Psoas muscle (tissue), 8 donors: ENCODE measurements around the gene TSACC. TPM values are rescaled to one million over a fixed set of nuclear protein-coding genes. Genes with fewer than 3 reads are reported as not detected.

Experiments used
- ATAC-seq, 4 donors: fragments of 200-7000 bp; cut with Tn5 transposase; one replicate each; pipeline ENCODE4 v1.9.1; 2020; ENCODE audit warnings: moderate library complexity in 3 of 4, mild to moderate bottlenecking in 2 of 4
- DNase-seq, 2 donors: peaks; one replicate each; pipeline ENCODE4 v3.0.0-alpha.2; 2020
- H3K27ac ChIP-seq: fragments of 200-600 bp; one replicate; pipeline ENCODE4 v1.8.0; 2022
- H3K27me3 ChIP-seq, 3 donors: fragments of 200-600 bp in 1 of 3; one replicate each; pipeline versions ENCODE4 v1.6.1 to v1.8.0; 2013 to 2022; ENCODE audit warnings: low read length in 2 of 3, mild to moderate bottlenecking in 2 of 3, moderate library complexity in 1 of 3; ENCODE audit not compliant: insufficient read depth in 3 of 3
- H3K36me3 ChIP-seq, 2 donors: fragments of 200-600 bp in 1 of 2; one replicate each; pipeline versions ENCODE4 v1.6.1 to v1.8.0; 2013 to 2022; ENCODE audit warnings: low read depth in 1 of 2, mild to moderate bottlenecking in 1 of 2, moderate library complexity in 1 of 2; ENCODE audit not compliant: insufficient read depth in 1 of 2
- H3K4me1 ChIP-seq: fragments of 200-600 bp; one replicate; pipeline ENCODE4 v1.8.0; 2022
- H3K4me3 ChIP-seq: fragments of 200-600 bp; one replicate; pipeline ENCODE4 v1.8.0; 2022; ENCODE audit warnings: mild to moderate bottlenecking
- H3K9me3 ChIP-seq: fragments of 200-600 bp; one replicate; pipeline ENCODE4 v1.8.0; 2022
- WGBS, 3 donors: extraction: QIAGEN DNeasy Blood & Tissue Kit; methylation state at CpG; one replicate each; pipeline versions ENCODE4 v1.1.6 to v1.1.7; 2013; 5-methylcytosine and 5-hydroxymethylcytosine counted together
- intact Hi-C, 2 donors: fragments of 100-400 bp; cut with DNase I; formaldehyde crosslinking; loops; one replicate each; pipeline versions ENCODE4 v1.11.0 to v1.14.2; 2022
- polyA plus RNA-seq, 3 donors: library from polyadenylated mRNA; stranded (reverse); fragments of 200-250 nt; gene quantifications; one replicate each; pipeline ENCODE4 v1.2.3, GENCODE V29; 2013
- total RNA-seq, 4 donors: library from RNA; stranded (reverse); fragmentation: NEBNext Ultra II Directional in 2 of 4; extraction: Animal tissue kit (Norgen Biotek cat#: 25700) in 2 of 4; gene quantifications; one replicate each; pipeline versions ENCODE4 v1.2.1 to v1.2.4, GENCODE V29; 2021 to 2023
- TF ChIP-seq, protein P1 (sequence below): fragments of 200-600 bp; IDR thresholded peaks from one replicate; pipeline ENCODE4 v1.8.0; 2022; ENCODE audit warnings: antibody characterized with exemption
- donor health status: healthy with polysubstance abuse.
- donor health status: DM: no; HTN: no; CAD: no; lungs with moderate emphysema.
- donor health status: Bipolar disorder and iron deficiency.
- donor health status: healthy.
- donor health status: DM: yes; HTN: yes; CAD: no.
- donor health status: DM: no; HTN: no; CAD: no.
- donor health status: DM: no; HTN: no; CAD: no.
- donor health status: DM: yes; HTN: yes; CAD: no.

TSACC gene
- total and polyA plus RNA-seq, 7 donors = 0.30 to 1.7 (median 0.84) TPM

DNA sequence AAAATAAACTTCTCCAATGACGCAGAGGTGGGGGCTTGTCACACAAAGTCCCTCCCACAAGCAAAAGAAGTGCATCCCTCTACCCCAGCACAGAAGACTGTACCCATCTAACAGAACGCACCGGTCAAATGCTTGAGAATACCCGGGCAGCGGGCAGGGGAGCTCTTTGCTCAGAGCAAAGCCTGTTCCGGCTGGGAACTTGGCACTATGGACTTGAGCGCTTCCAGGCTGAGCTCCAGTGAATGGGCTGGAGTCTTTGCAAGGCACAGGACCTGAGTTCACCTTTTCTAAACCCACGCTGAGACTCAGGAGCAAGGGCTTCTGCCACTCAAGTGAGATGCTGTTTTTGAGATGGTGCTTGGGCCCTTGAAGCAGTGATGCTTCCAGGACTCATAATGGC is 51.0 kb downstream of the TSACC start:
- H3K4me1 ChIP-seq = no peaks in the 10 kb centered on the region
- H3K4me3 ChIP-seq = no peak overlapping the region
- H3K27ac ChIP-seq = no peak overlapping the region
- TF ChIP-seq, protein P1, sequence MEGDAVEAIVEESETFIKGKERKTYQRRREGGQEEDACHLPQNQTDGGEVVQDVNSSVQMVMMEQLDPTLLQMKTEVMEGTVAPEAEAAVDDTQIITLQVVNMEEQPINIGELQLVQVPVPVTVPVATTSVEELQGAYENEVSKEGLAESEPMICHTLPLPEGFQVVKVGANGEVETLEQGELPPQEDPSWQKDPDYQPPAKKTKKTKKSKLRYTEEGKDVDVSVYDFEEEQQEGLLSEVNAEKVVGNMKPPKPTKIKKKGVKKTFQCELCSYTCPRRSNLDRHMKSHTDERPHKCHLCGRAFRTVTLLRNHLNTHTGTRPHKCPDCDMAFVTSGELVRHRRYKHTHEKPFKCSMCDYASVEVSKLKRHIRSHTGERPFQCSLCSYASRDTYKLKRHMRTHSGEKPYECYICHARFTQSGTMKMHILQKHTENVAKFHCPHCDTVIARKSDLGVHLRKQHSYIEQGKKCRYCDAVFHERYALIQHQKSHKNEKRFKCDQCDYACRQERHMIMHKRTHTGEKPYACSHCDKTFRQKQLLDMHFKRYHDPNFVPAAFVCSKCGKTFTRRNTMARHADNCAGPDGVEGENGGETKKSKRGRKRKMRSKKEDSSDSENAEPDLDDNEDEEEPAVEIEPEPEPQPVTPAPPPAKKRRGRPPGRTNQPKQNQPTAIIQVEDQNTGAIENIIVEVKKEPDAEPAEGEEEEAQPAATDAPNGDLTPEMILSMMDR = no peak
- H3K9me3 ChIP-seq = no peaks in the 10 kb centered on the region
- H3K27me3 ChIP-seq = peaks cover 0 to 40% (median 6%) of the 10 kb centered on the region in 3 donors
- WGBS, 3 donors = 94 to 97% (median 96%) methylated on average over 8 of the region's 8 CpGs
- no peaks in the 10 kb centered on the region for H3K36me3 ChIP-seq
- no peak for DNase-seq
- no peak for ATAC-seq
- intact Hi-C loops = loop anchor here in 1 of 2 donors (5.0 kb wide), 1 partner anchor 218 kb away; no protein-coding TSS in a partner anchor

- Histone ChIP-seq H3K36me3 (no peaks in the 10 kb centered on the region), H3K4me3 (no peak overlapping the region), H3K9me3 (no peaks in the 10 kb centered on the region), H3K4me1 (no peaks in the 10 kb centered on the region), H3K27me3 (peaks cover 0 to 39% (median 6%) of the 10 kb centered on the region in 3 donors), H3K27ac (no peak overlapping the region)
- DNase-seq = no peak
- no peak for ATAC-seq
- intact Hi-C loops = no loop called here
- TF ChIP-seq, protein P1 = no peak
- WGBS, 3 donors = 60 to 64% (median 61%) methylated on average over 20 of the region's 20 CpGs
Measured at GRCh38 chr1:156390469-156391365, 52.4 kb downstream of the TSACC start.

DNA sequence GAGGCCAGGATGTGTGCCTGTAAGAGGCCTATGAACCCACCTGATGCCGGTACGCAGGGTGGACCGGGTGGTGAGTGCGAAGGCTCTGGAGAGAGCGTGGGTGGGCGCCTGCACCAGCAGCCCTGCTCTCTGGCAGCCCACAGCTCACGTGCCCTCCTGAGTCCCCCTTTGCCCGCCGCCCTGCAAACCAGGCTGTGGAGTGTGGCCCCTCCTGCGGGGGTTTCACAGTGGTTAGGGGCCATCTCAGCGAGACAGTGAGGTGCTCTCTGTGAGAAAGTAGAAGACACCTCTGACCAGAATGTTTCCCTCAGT is 53.0 kb downstream of the TSACC start:
- Histone ChIP-seq H3K27me3 (peaks cover 0 to 33% (median 6%) of the 10 kb centered on the region in 3 donors), H3K9me3 (no peaks in the 10 kb centered on the region), H3K36me3 (no peaks in the 10 kb centered on the region), H3K4me3 (no peak overlapping the region), H3K4me1 (no peaks in the 10 kb centered on the region), H3K27ac (no peak overlapping the region)
- intact Hi-C loops = no loop called here
- TF ChIP-seq, protein P1 = no peak
- ATAC-seq (no peak), DNase-seq (no peak)
- WGBS, 3 donors = 71 to 77% (median 72%) methylated on average over 11 of the region's 11 CpGs

DNA sequence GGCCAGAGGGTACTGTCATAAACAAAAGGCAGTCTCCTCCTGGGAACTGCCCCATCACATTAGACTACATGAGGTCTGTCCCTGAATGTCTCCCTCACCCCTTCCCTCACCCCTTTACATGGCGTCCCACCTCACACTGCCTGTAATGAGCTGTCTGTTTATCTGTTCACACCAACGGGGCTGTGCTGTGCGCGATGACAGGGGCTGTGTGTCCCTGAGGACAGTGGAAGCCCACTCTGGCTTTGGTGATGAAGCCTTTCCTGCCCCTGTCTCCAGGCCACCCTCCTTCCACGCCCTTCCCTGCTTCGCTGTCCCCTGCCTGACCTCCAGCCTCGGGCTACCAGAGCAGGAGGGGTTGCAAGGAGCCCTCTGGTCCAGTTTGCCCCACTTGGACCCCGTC is 53.4 kb downstream of the TSACC start:
- Histone ChIP-seq H3K27me3 (peaks cover 0 to 33% (median 6%) of the 10 kb centered on the region in 3 donors), H3K4me1 (no peaks in the 10 kb centered on the region), H3K36me3 (no peaks in the 10 kb centered on the region), H3K4me3 (no peak overlapping the region), H3K9me3 (no peaks in the 10 kb centered on the region), H3K27ac (no peak overlapping the region)
- WGBS, 3 donors = 65 to 67% (median 66%) methylated on average over 8 of the region's 8 CpGs
- no peak for DNase-seq
- ATAC-seq = no peak
- TF ChIP-seq, protein P1 = no peak
- intact Hi-C loops = no loop called here
